CD4-positive, alpha-beta T cell (primary cell): ENCODE data around the gene MEG3. TPM values are rescaled to one million over a fixed set of nuclear protein-coding genes. Genes with fewer than 3 reads are reported as not detected.

Experiments used
- ATAC-seq: fragments of 200-7000 bp; cut with Tn5 transposase; one replicate; pipeline ENCODE4 v1.10.0; 2022; ENCODE audit warnings: mild to moderate bottlenecking; ENCODE audit not compliant: poor library complexity
- CTCF ChIA-PET: fragments of 350-600 bp; sonication (Branson Sonifier 250); formaldehyde crosslinking; loops from one replicate; lab custom pipeline; 2021; ENCODE audit warnings: antibody characterized with exemption, inconsistent platforms; lab: Charles Lee
- POLR2A ChIA-PET: fragments of 350-600 bp; sonication (Branson Sonifier 250); formaldehyde crosslinking; loops from one replicate; lab custom pipeline; 2021; ENCODE audit warnings: antibody characterized with exemption, inconsistent platforms; lab: Charles Lee
- DNase-seq, 14 experiments: peaks; one replicate each; pipeline ENCODE4 v3.0.0-alpha.2; 2013 to 2020; ENCODE audit warnings: mixed read lengths in 2 of 14
- H3K27ac ChIP-seq, 2 donors: one replicate each; pipeline versions ENCODE4 v1.5.1 to v1.7.0; 2013; ENCODE audit warnings: low read length in 2 of 2, low read depth in 1 of 2, mild to moderate bottlenecking in 1 of 2
- H3K27me3 ChIP-seq, 2 experiments: 1 replicate in 1 of 2; 2 replicates in 1 of 2; pipeline versions ENCODE4 v1.6.1 to v1.7.0; 2013; ENCODE audit warnings: low read length in 2 of 2, control low read depth in 1 of 2, mild to moderate bottlenecking in 1 of 2, moderate library complexity in 1 of 2; ENCODE audit not compliant: insufficient read depth in 2 of 2, control insufficient read depth in 1 of 2
- H3K36me3 ChIP-seq: one replicate; pipeline ENCODE4 v1.6.1; 2013; ENCODE audit warnings: low read length, control low read depth; ENCODE audit not compliant: insufficient read depth
- H3K4me1 ChIP-seq: one replicate; pipeline ENCODE4 v1.6.1; 2013; ENCODE audit warnings: low read length, control low read depth; ENCODE audit not compliant: insufficient read depth
- H3K4me3 ChIP-seq: one replicate; pipeline ENCODE4 v1.5.1; 2013; ENCODE audit warnings: mild to moderate bottlenecking, low read length, moderate library complexity
- H3K9me3 ChIP-seq, 2 experiments: 1 replicate in 1 of 2; 2 replicates in 1 of 2; pipeline versions ENCODE4 v1.6.1 to v1.7.0; 2013; ENCODE audit warnings: low read length in 2 of 2, mild to moderate bottlenecking in 2 of 2, control low read depth in 1 of 2, moderate library complexity in 1 of 2; ENCODE audit not compliant: control insufficient read depth in 1 of 2, insufficient read depth in 1 of 2
- H3K27ac Mint-ChIP-seq: one replicate; pipeline ENCODE4 v1.8.0; 2020; ENCODE audit warnings: mixed read lengths
- H3K27me3 Mint-ChIP-seq: one replicate; pipeline ENCODE4 v1.8.0; 2021; ENCODE audit warnings: mixed read lengths
- H3K36me3 Mint-ChIP-seq: one replicate; pipeline ENCODE4 v1.8.0; 2021; ENCODE audit warnings: low read depth, mixed read lengths
- H3K4me1 Mint-ChIP-seq: one replicate; pipeline ENCODE4 v1.8.0; 2021; ENCODE audit warnings: low read depth, mixed read lengths
- H3K4me3 Mint-ChIP-seq: one replicate; pipeline ENCODE4 v1.8.0; 2020; ENCODE audit warnings: mild to moderate bottlenecking, mixed read lengths
- H3K9me3 Mint-ChIP-seq: one replicate; pipeline ENCODE4 v1.8.0; 2020; ENCODE audit warnings: mixed read lengths
- intact Hi-C, 2 experiments: fragments of 100-400 bp; cut with DNase I in 1 of 2; cut with micrococcal nuclease in 1 of 2; formaldehyde crosslinking; loops; one replicate each; pipeline versions ENCODE4 v1.15.1 to v1.9.0; 2023 to 2025; cut with DNase I, micrococcal nuclease
- total RNA-seq, 174 experiments: library from RNA in 2 of 174; stranded (reverse) in 2 of 174; gene quantifications; one replicate each; pipeline ENCODE4 v1.2.3 and lab custom pipeline; 2021 to 2026
- TF ChIP-seq, protein P1 (sequence below): fragments of 200-600 bp; IDR thresholded peaks from one replicate; pipeline ENCODE4 v1.8.0; 2022; ENCODE audit warnings: antibody characterized with exemption, mild to moderate bottlenecking

Gene MEG3
- total RNA-seq, 2 experiments from 2014 or later: not detected

DNA sequence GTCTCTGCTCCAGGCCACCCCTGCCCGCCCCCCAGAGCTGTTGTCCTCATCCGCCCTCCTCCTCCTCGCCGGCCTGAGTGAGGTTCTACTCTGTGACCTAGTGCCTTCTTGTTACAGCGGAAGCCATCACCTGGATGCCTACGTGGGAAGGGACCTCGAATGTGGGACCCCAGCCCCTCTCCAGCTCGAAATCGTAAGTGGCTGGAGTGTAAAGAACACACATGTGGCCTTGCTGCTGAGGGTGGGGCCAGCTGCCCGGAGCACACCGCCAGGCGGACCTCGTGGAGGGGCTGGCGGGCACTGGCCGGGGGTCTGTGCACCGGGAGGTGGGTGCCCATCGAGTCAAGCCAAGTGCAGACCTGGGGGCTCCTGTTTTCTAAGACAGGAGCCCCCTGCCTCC, 19.4 kb downstream of the MEG3 start:
- H3K27me3 Mint-ChIP-seq: no peaks in the 10 kb centered on the region
- no peak for ATAC-seq
- Histone ChIP-seq H3K9me3 (no peaks in the 10 kb centered on the region), H3K4me3 (no peak overlapping the region), H3K4me1 (no peaks in the 10 kb centered on the region), H3K36me3 (no peaks in the 10 kb centered on the region), H3K27ac (no peak overlapping the region), H3K27me3 (no peaks in the 10 kb centered on the region)
- ChIA-PET CTCF (no interaction called here), POLR2A (no interaction called here)
- no peak for DNase-seq
- no peaks in the 10 kb centered on the region for H3K36me3 Mint-ChIP-seq
- TF ChIP-seq, protein P1, sequence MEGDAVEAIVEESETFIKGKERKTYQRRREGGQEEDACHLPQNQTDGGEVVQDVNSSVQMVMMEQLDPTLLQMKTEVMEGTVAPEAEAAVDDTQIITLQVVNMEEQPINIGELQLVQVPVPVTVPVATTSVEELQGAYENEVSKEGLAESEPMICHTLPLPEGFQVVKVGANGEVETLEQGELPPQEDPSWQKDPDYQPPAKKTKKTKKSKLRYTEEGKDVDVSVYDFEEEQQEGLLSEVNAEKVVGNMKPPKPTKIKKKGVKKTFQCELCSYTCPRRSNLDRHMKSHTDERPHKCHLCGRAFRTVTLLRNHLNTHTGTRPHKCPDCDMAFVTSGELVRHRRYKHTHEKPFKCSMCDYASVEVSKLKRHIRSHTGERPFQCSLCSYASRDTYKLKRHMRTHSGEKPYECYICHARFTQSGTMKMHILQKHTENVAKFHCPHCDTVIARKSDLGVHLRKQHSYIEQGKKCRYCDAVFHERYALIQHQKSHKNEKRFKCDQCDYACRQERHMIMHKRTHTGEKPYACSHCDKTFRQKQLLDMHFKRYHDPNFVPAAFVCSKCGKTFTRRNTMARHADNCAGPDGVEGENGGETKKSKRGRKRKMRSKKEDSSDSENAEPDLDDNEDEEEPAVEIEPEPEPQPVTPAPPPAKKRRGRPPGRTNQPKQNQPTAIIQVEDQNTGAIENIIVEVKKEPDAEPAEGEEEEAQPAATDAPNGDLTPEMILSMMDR: no peak
- H3K4me3 Mint-ChIP-seq: no peak overlapping the region
- intact Hi-C loops: no loop called here
- H3K9me3 Mint-ChIP-seq: no peaks in the 10 kb centered on the region
- no peak overlapping the region for H3K27ac Mint-ChIP-seq
- H3K4me1 Mint-ChIP-seq: no peaks in the 10 kb centered on the region

DNA sequence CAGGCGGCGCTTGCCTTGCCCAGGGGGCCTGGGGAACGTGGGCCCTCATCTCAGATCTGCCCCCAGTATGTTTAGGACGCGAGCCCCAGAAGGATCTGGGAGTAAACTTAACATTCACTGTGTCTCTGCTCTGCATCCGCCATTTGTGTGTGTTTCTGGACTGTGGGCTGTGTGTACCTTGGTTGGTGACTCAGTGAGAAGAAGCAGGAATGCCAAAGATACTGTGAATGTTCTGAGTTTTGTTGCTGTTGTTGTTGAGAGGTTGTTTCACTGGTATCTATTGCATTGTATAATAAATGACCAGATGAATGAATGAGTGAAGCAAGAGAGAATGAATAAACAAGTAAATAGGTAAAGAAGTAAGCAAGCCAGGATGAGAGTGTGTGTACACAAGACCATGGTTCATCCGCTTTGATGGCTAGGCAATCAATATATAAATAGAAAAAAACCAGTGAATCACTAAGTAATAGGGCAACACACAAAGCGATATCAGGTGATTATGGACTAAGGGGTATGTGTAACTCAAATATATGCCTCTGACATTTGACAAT, 20.5 kb downstream of the MEG3 start:
- no peak overlapping the region for H3K27ac Mint-ChIP-seq
- H3K27me3 Mint-ChIP-seq: no peaks in the 10 kb centered on the region
- no peaks in the 10 kb centered on the region for H3K4me1 Mint-ChIP-seq
- ChIA-PET CTCF (no interaction called here), POLR2A (no interaction called here)
- ATAC-seq: no peak
- TF ChIP-seq, protein P1: no peak
- no peak overlapping the region for H3K4me3 ChIP-seq
- DNase-seq: no peak
- peaks cover 5% of the 10 kb centered on the region for H3K4me1 ChIP-seq
- H3K4me3 Mint-ChIP-seq: no peak overlapping the region
- no peaks in the 10 kb centered on the region for H3K9me3 ChIP-seq
- no peaks in the 10 kb centered on the region for H3K36me3 ChIP-seq
- intact Hi-C loops: no loop called here
- no peak overlapping the region for H3K27ac ChIP-seq
- H3K36me3 Mint-ChIP-seq: no peaks in the 10 kb centered on the region
- H3K27me3 ChIP-seq: no peaks in the 10 kb centered on the region
- H3K9me3 Mint-ChIP-seq: no peaks in the 10 kb centered on the region

DNA sequence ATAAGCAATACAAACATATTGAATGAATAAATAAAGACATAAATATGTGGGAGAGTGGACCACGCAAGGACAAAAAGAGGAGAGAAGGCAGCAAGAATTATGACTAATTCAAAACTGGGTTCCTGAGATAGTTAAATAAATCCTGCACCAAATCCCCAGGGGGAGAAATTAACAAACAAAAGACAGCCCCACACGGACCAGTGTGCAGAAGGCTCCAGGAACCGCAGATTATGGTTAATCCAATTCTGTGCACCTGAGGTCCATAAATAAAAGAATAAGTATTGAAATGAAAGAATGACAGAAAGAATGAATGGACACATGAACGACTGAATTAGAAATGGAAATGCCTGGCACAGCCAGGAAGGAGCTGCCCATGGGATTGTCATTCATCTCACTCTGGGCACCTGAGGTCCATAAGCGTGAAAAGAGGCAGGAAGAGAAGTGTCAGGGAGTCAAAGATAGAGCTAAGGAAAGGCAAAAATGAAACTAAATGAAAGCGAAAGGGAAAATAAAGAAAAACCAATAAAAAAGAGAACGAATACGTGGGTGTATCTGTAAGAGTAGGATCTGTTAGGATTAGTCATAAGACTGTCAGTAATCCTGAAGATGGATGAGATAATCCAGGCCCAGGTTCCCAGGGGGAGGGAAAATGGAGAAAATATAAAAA, 23.3 kb downstream of the MEG3 start:
- H3K27me3 Mint-ChIP-seq: no peaks in the 10 kb centered on the region
- H3K4me1 Mint-ChIP-seq: no peaks in the 10 kb centered on the region
- Histone ChIP-seq H3K27ac (no peak overlapping the region), H3K27me3 (no peaks in the 10 kb centered on the region), H3K4me1 (peaks cover 6% of the 10 kb centered on the region), H3K9me3 (no peaks in the 10 kb centered on the region), H3K36me3 (no peaks in the 10 kb centered on the region), H3K4me3 (peak overlapping the region; percentile 24)
- H3K36me3 Mint-ChIP-seq: no peaks in the 10 kb centered on the region
- ATAC-seq: no peak
- TF ChIP-seq, protein P1: no peak
- peak in 1 of 14 experiments; percentile 42 for DNase-seq
- ChIA-PET POLR2A (no interaction called here), CTCF (no interaction called here)
- no peak overlapping the region for H3K4me3 Mint-ChIP-seq
- intact Hi-C loops: no loop called here
- no peaks in the 10 kb centered on the region for H3K9me3 Mint-ChIP-seq
- H3K27ac Mint-ChIP-seq: no peak overlapping the region
